Loucy (cell line): ENCODE data around the gene BLACAT1.

Experiments used
- CTCF ChIP-seq: fragments of 200-600 bp; sonication (generic); conservative IDR thresholded peaks from 2 replicates; pipeline ENCODE4 v1.5.1; 2014; ENCODE audit warnings: mild to moderate bottlenecking, antibody characterized with exemption, low read length
- EZH2phosphoT487 ChIP-seq: fragments of 200-600 bp; IDR thresholded peaks from 2 replicates; pipeline ENCODE4 v1.6.1; 2018; ENCODE audit warnings: antibody characterized with exemption, mild to moderate bottlenecking, moderate library complexity, borderline replicate concordance

- no peak for TF ChIP-seq CTCF
- no peak for TF ChIP-seq EZH2phosphoT487
Observed at GRCh38 chr1:205444300-205444930, 11.4 kb downstream of the BLACAT1 start.
